Pancreas (tissue), 10 donors: Measurements from ENCODE around the gene DHX38. TPM values are rescaled to one million over a fixed set of nuclear protein-coding genes. Genes with fewer than 3 reads are reported as not detected.

Experiments
- ATAC-seq, 4 donors: fragments of 200-7000 bp; cut with Tn5 transposase; one replicate each; pipeline versions ENCODE4 v1.8.0 to v1.9.1; 2020; ENCODE audit warnings: mild to moderate bottlenecking in 4 of 4, moderate library complexity in 4 of 4
- DNase-seq, 6 donors: peaks; one replicate each; pipeline ENCODE4 v3.0.0-alpha.2; 2020
- FAIRE-seq: peaks from 2 replicates; lab custom pipeline; 2012; peaks lifted over from hg19 to GRCh38; lab: Jason Lieb, UNC
- H3K27ac ChIP-seq, 4 donors: fragments of 200-600 bp; sonication (generic); 1 replicate in 3 of 4; 2 replicates in 1 of 4; pipeline versions ENCODE4 v1.5.0 to v1.8.0; 2020
- H3K27me3 ChIP-seq, 4 donors: fragments of 200-600 bp; one replicate each; pipeline ENCODE4 v1.8.0; 2021
- H3K36me3 ChIP-seq, 3 donors: fragments of 200-600 bp; sonication (generic) in 1 of 3; one replicate each; pipeline versions ENCODE4 v1.5.0 to v1.8.0; 2020 to 2021
- H3K4me1 ChIP-seq, 3 donors: fragments of 200-600 bp; one replicate each; pipeline ENCODE4 v1.8.0; 2021
- H3K4me3 ChIP-seq, 4 donors: fragments of 200-600 bp; sonication (generic) in 2 of 4; one replicate each; pipeline versions ENCODE4 v1.5.0 to v1.8.0; 2020 to 2021
- H3K9me3 ChIP-seq, 4 donors: fragments of 200-600 bp; one replicate each; pipeline ENCODE4 v1.8.0; 2021
- CTCF ChIP-seq, 4 donors: fragments of 200-600 bp; sonication (generic) in 3 of 4; IDR thresholded peaks; one replicate each; pipeline versions ENCODE4 v1.5.0 to v1.8.0; 2021; ENCODE audit warnings: antibody characterized with exemption in 4 of 4
- WGBS, 2 donors: extraction: QIAGEN DNeasy Blood & Tissue Kit; methylation state at CpG; one replicate each; pipeline ENCODE4 v1.1.7; 2013; 5-methylcytosine and 5-hydroxymethylcytosine counted together
- intact Hi-C, 3 donors: fragments of 100-400 bp; cut with DNase I; formaldehyde crosslinking; loops; one replicate each; pipeline versions ENCODE4 v1.11.1 to v1.14.2; 2022
- polyA plus RNA-seq, 2 donors: library from polyadenylated mRNA; stranded (reverse); fragments of 200-250 nt; gene quantifications; one replicate each; pipeline ENCODE4 v1.2.3, GENCODE V29; 2013
- total RNA-seq, 6 donors: library from RNA; stranded (reverse); fragmentation: NEBNext Ultra II Directional in 4 of 6; extraction: Animal tissue kit (Norgen Biotek cat#: 25700) in 4 of 6; gene quantifications; one replicate each; pipeline versions ENCODE4 v1.2.1 to v1.2.4, GENCODE V29; 2021 to 2023
- donor health status: healthy with polysubstance abuse.
- donor health status: DM: no; HTN: no; CAD: no; lungs with moderate emphysema.
- donor health status: DM: no; HTN: no; CAD: no.
- donor health status: control.
- donor health status: control.
- donor health status: Bipolar disorder and iron deficiency.
- donor health status: DM: yes; HTN: yes; CAD: no.
- donor health status: DM: no; HTN: no; CAD: no.
- donor health status: DM: no; HTN: no; CAD: no.
- donor health status: DM: yes; HTN: yes; CAD: no.

DHX38 gene
- total and polyA plus RNA-seq, 8 donors: 16.3 to 68.2 (median 24.3) TPM

GRCh38 chr16:72098936-72099335, 5.3 kb downstream of the DHX38 start:
- ATAC-seq (no peak), FAIRE-seq (no peak), DNase-seq (no peak)
- no peak for TF ChIP-seq CTCF (IDR thresholded peaks at IDR 0.05)
- peaks cover 0 to 58% (median 46%) of the 10 kb centered on the region in 3 donors for H3K36me3 ChIP-seq
- H3K4me3 ChIP-seq: no peak overlapping the region
- H3K27me3 ChIP-seq: no peaks in the 10 kb centered on the region
- no peaks in the 10 kb centered on the region for H3K9me3 ChIP-seq
- H3K4me1 ChIP-seq: peaks cover 0 to 12% (median 6%) of the 10 kb centered on the region in 3 donors
- no peak overlapping the region for H3K27ac ChIP-seq
- intact Hi-C loops: no loop called here
- 75 to 78% methylated on average over 15 of the region's 15 CpGs for WGBS, 2 donors

DNA sequence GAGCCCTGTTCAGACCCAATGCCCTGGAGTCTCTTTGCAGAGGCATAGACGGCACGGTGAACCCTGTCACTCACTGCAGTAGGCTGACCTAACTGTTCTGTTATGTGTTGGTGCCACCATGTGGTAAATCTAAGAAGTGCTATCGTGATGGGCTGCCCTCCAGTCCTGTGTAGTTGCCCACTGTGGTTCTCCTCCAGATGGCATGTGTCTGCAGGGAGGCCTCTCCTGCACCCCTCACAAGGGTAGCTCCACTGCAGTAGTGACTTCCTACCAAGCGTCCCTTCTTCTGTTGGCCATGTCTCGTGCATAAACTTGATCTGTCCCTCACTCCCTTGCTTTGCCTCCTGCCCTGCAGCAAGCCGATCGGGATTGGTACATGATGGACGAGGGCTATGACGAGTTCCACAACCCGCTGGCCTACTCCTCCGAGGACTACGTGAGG, 5.8 kb downstream of the DHX38 start:
- DNase-seq (peak in 2 of 6 donors; percentile 27 to 54), ATAC-seq (peak; percentile 56 to 95 (median 85)), FAIRE-seq (no peak)
- peak in 3 of 4 donors; percentile 37 to 46 (median 38) for TF ChIP-seq CTCF (IDR thresholded peaks at IDR 0.05)
- Histone ChIP-seq H3K4me3 (no peak overlapping the region), H3K36me3 (peaks cover 0 to 63% (median 49%) of the 10 kb centered on the region in 3 donors), H3K9me3 (no peaks in the 10 kb centered on the region), H3K27ac (no peak overlapping the region), H3K4me1 (peaks cover 0 to 11% (median 6%) of the 10 kb centered on the region in 3 donors), H3K27me3 (no peaks in the 10 kb centered on the region)
- WGBS, 2 donors: 59 to 63% methylated on average over 12 of the region's 12 CpGs
- intact Hi-C loops: no loop called here

- no peak for FAIRE-seq
- Histone ChIP-seq H3K36me3 (peaks cover 2 to 81% (median 63%) of the 10 kb centered on the region in 3 donors), H3K4me3 (no peak overlapping the region), H3K27ac (no peak overlapping the region), H3K9me3 (no peaks in the 10 kb centered on the region), H3K4me1 (no peaks in the 10 kb centered on the region), H3K27me3 (no peaks in the 10 kb centered on the region)
- peak in 3 of 4 donors; percentile 26 to 43 (median 40) for ATAC-seq
- intact Hi-C loops: no loop called here
- TF ChIP-seq CTCF (IDR thresholded peaks at IDR 0.05): no peak
- WGBS, 2 donors: 53 to 55% methylated on average over 10 of the region's 10 CpGs
- DNase-seq: peak in 3 of 6 donors; percentile 39 to 60 (median 42)
These were observed 7.5 kb downstream of the DHX38 start for GRCh38 chr16:72101195-72101594.

GRCh38 chr16:72104905-72105304, 11.3 kb downstream of the DHX38 start:
- WGBS, 2 donors: 94% methylated on average over 9 of the region's 9 CpGs

More at GRCh38 chr16:72104905-72105304, 11.3 kb downstream of the DHX38 start:
- no peak for TF ChIP-seq CTCF (IDR thresholded peaks at IDR 0.05)
- FAIRE-seq (no peak), ATAC-seq (no peak), DNase-seq (no peak)
- no peak overlapping the region for H3K27ac ChIP-seq
- no peaks in the 10 kb centered on the region for H3K4me1 ChIP-seq
- intact Hi-C loops: no loop called here
- H3K4me3 ChIP-seq: no peak overlapping the region
- H3K36me3 ChIP-seq: peaks cover 12 to 94% (median 79%) of the 10 kb centered on the region in 3 donors
- no peaks in the 10 kb centered on the region for H3K27me3 ChIP-seq
- H3K9me3 ChIP-seq: no peaks in the 10 kb centered on the region
